Left hindlimb (tissue), 1 donor: ENCODE measurements around the gene MS4A2.
"Not testable (repeated sequence)": the region's sequence is repeated elsewhere in the genome, so short reads cannot be mapped to it uniquely, and the experiment has no call there.

Experiments
- DNase-seq: peaks from one replicate; pipeline ENCODE4 v3.0.0-alpha.2; 2018

MS4A2 gene

GRCh38 chr11:60104471-60105115, 16.1 kb downstream of the MS4A2 start:
- not testable (repeated sequence) for DNase-seq

- DNase-seq: not testable (repeated sequence)
Observed at GRCh38 chr11:60108631-60109030, 20.2 kb downstream of the MS4A2 start.

- no peak for DNase-seq
Observed at GRCh38 chr11:60111793-60112192, 23.3 kb downstream of the MS4A2 start.

GRCh38 chr11:60116996-60117790, 28.7 kb downstream of the MS4A2 start:
- no peak for DNase-seq

- no peak for DNase-seq
Observed at GRCh38 chr11:60118338-60118737, 29.9 kb downstream of the MS4A2 start.

GRCh38 chr11:60119710-60120109, 31.2 kb downstream of the MS4A2 start:
- DNase-seq: no peak

- DNase-seq: no peak
Observed at GRCh38 chr11:60121264-60121663, 32.8 kb downstream of the MS4A2 start.

- no peak for DNase-seq
Observed at GRCh38 chr11:60122414-60123036, 34.1 kb downstream of the MS4A2 start.

- DNase-seq: no peak
Observed at GRCh38 chr11:60124802-60125432, 36.5 kb downstream of the MS4A2 start.

- DNase-seq: no peak
Observed at GRCh38 chr11:60125956-60126585, 37.6 kb downstream of the MS4A2 start.

GRCh38 chr11:60127311-60127811, 38.9 kb downstream of the MS4A2 start:
- DNase-seq: no peak

GRCh38 chr11:60128376-60128775, 39.9 kb downstream of the MS4A2 start:
- DNase-seq: no peak

GRCh38 chr11:60128866-60129265, 40.4 kb downstream of the MS4A2 start:
- DNase-seq: not testable (repeated sequence)

- no peak for DNase-seq
Observed at GRCh38 chr11:60129853-60130252, 41.4 kb downstream of the MS4A2 start.

- DNase-seq: no peak
Observed at GRCh38 chr11:60130496-60130895, 42.0 kb downstream of the MS4A2 start.

- no peak for DNase-seq
Observed at GRCh38 chr11:60131912-60132311, 43.4 kb downstream of the MS4A2 start.

- DNase-seq: no peak
Observed at GRCh38 chr11:60133917-60134316, 45.5 kb downstream of the MS4A2 start.

GRCh38 chr11:60143768-60144167, 55.3 kb downstream of the MS4A2 start:
- DNase-seq: no peak

- DNase-seq: no peak
Observed at GRCh38 chr11:60145677-60146076, 57.2 kb downstream of the MS4A2 start.
